GM23338 (cell line): ENCODE measurements around the gene ZDHHC18. TPM values are rescaled to one million over a fixed set of nuclear protein-coding genes. Genes with fewer than 3 reads are reported as not detected.

ENCODE experiments used
- ATAC-seq: fragments of 200-7000 bp; cut with Tn5 transposase; 3 replicates; pipeline ENCODE4 v1.9.1; 2020
- DNase-seq: peaks from one replicate; pipeline ENCODE4 v3.0.0-alpha.2; 2015; ENCODE audit warnings: low spot score
- H2AFZ ChIP-seq: fragments of 200-600 bp; sonication (generic); 2 replicates; pipeline ENCODE4 v1.8.0; 2016; ENCODE audit warnings: antibody characterized with exemption, mild to moderate bottlenecking, moderate library complexity
- H3F3A ChIP-seq: fragments of 200-600 bp; sonication (generic); replicated peaks from 2 replicates; pipeline ENCODE4 v1.8.0; 2017; ENCODE audit warnings: antibody characterized with exemption, mixed run types, low read depth
- H3K27ac ChIP-seq: fragments of 200-600 bp; sonication (generic); 2 replicates; pipeline ENCODE4 v1.6.1; 2016; ENCODE audit warnings: low read depth
- H3K27me3 ChIP-seq: fragments of 200-600 bp; sonication (generic); 2 replicates; pipeline ENCODE4 v1.8.0; 2016; ENCODE audit warnings: mild to moderate bottlenecking, mixed run types, moderate library complexity; ENCODE audit not compliant: insufficient read depth
- H3K36me3 ChIP-seq: fragments of 200-600 bp; sonication (generic); 2 replicates; pipeline ENCODE4 v1.8.0; 2016; ENCODE audit warnings: mild to moderate bottlenecking; ENCODE audit not compliant: insufficient read depth
- H3K4me1 ChIP-seq: fragments of 200-600 bp; sonication (generic); 2 replicates; pipeline ENCODE4 v1.8.0; 2016; ENCODE audit warnings: mild to moderate bottlenecking, moderate library complexity; ENCODE audit not compliant: insufficient read depth
- H3K4me2 ChIP-seq: fragments of 200-600 bp; sonication (generic); 2 replicates; pipeline ENCODE4 v1.7.1; 2017; ENCODE audit warnings: mixed run types
- H3K4me3 ChIP-seq: fragments of 200-600 bp; sonication (generic); 2 replicates; pipeline ENCODE4 v1.6.1; 2016; ENCODE audit warnings: mixed run types
- H3K79me2 ChIP-seq: fragments of 200-600 bp; sonication (generic); replicated peaks from 2 replicates; pipeline ENCODE4 v1.8.0; 2017; ENCODE audit warnings: mild to moderate bottlenecking; ENCODE audit not compliant: insufficient read depth
- H3K9me2 ChIP-seq: fragments of 200-600 bp; sonication (generic); 2 replicates; pipeline ENCODE4 v1.8.0; 2017; ENCODE audit not compliant: insufficient read depth
- H4K20me1 ChIP-seq: fragments of 200-600 bp; sonication (generic); replicated peaks from 2 replicates; pipeline ENCODE4 v1.8.0; 2017; ENCODE audit warnings: mild to moderate bottlenecking; ENCODE audit not compliant: insufficient read depth
- H3K27ac Mint-ChIP-seq: 2 replicates; pipeline ENCODE4 v1.8.0; 2020; ENCODE audit warnings: inconsistent platforms, mild to moderate bottlenecking, moderate library complexity, mixed read lengths
- H3K27me3 Mint-ChIP-seq: 3 replicates; pipeline ENCODE4 v1.8.0; 2022; ENCODE audit warnings: low read depth, mild to moderate bottlenecking, moderate library complexity, mixed read lengths, inconsistent platforms; ENCODE audit not compliant: insufficient read depth, poor library complexity
- H3K36me3 Mint-ChIP-seq: 3 replicates; pipeline ENCODE4 v1.8.0; 2021; ENCODE audit warnings: low read depth, mild to moderate bottlenecking, inconsistent platforms, moderate library complexity, mixed read lengths
- H3K4me1 Mint-ChIP-seq: 3 replicates; pipeline ENCODE4 v1.8.0; 2020; ENCODE audit warnings: mild to moderate bottlenecking, inconsistent platforms, mixed read lengths
- H3K4me3 Mint-ChIP-seq: 3 replicates; pipeline ENCODE4 v1.8.0; 2021; ENCODE audit warnings: moderate library complexity, mild to moderate bottlenecking, inconsistent platforms, mixed read lengths
- H3K9me3 Mint-ChIP-seq: 3 replicates; pipeline ENCODE4 v1.8.0; 2020; ENCODE audit warnings: moderate library complexity, mild to moderate bottlenecking, inconsistent platforms, mixed read lengths
- CREB1 ChIP-seq: fragments of 250-450 bp; sonication (Bioruptor Pico); IDR thresholded peaks from 2 replicates; pipeline ENCODE4 v1.5.0; 2020; ENCODE audit warnings: low read depth, mild to moderate bottlenecking, moderate library complexity
- CTCF ChIP-seq, 2 experiments: fragments of 200-600 bp in 1 of 2; sonication (generic) in 1 of 2; conservative IDR thresholded peaks; 2 replicates each; pipeline versions ENCODE4 v1.5.1 to v1.6.1; 2016 to 2017; ENCODE audit warnings: antibody characterized with exemption in 2 of 2, low read depth in 2 of 2, mild to moderate bottlenecking in 2 of 2, moderate library complexity in 1 of 2
- EZH2 ChIP-seq: fragments of 200-600 bp; sonication (generic); IDR thresholded peaks from one replicate; pipeline ENCODE4 v1.8.0; 2017; ENCODE audit warnings: antibody characterized with exemption, mild to moderate bottlenecking, low read depth; ENCODE audit not compliant: unreplicated experiment
- EZH2phosphoT487 ChIP-seq: fragments of 200-600 bp; sonication (generic); IDR thresholded peaks from one replicate; pipeline ENCODE4 v1.8.1; 2018; ENCODE audit warnings: antibody characterized with exemption; ENCODE audit not compliant: unreplicated experiment
- POLR2AphosphoS5 ChIP-seq: IDR thresholded peaks from 2 replicates; pipeline ENCODE4 v1.6.1; 2016; ENCODE audit warnings: antibody characterized with exemption, low read depth
- STAT1 ChIP-seq: IDR thresholded peaks from one replicate; pipeline ENCODE4 v1.6.1; 2016; ENCODE audit warnings: antibody characterized with exemption; ENCODE audit not compliant: unreplicated experiment
- ZNF114 ChIP-seq: fragments of 250-450 bp; sonication (Bioruptor Pico); IDR thresholded peaks from 2 replicates; pipeline ENCODE4 v1.5.0; 2020; ENCODE audit warnings: mild to moderate bottlenecking, moderate library complexity
- ZNF331 ChIP-seq: fragments of 250-450 bp; sonication (Bioruptor Pico); IDR thresholded peaks from 2 replicates; pipeline ENCODE4 v1.5.0; 2020; ENCODE audit warnings: low read depth, mild to moderate bottlenecking, moderate library complexity
- ZNF462 ChIP-seq: fragments of 250-450 bp; sonication (Bioruptor Pico); IDR thresholded peaks from 2 replicates; pipeline ENCODE4 v1.5.0; 2020; ENCODE audit warnings: mild to moderate bottlenecking, moderate library complexity
- polyA plus RNA-seq: library from polyadenylated mRNA; unstranded; fragments of >200 nt; fragmentation: Nextera tagmentation; extraction: Ambion mirVana; gene quantifications from 2 replicates; pipeline ENCODE4 v1.2.1, GENCODE V29; 2016
- total RNA-seq: library from RNA; depleted of rRNA; stranded (reverse); fragments of >200 nt; shearing (Covaris generic); gene quantifications from 2 replicates; pipeline ENCODE4 v1.2.3, GENCODE V29; 2014
- TF ChIP-seq, protein P1 (sequence below): IDR thresholded peaks from one replicate; pipeline ENCODE4 v1.6.1; 2018; ENCODE audit warnings: antibody characterized with exemption; ENCODE audit not compliant: unreplicated experiment

ZDHHC18 gene
- total and polyA plus RNA-seq, 2 experiments from 2014 or later, result 6.3 to 26.8 TPM

DNA sequence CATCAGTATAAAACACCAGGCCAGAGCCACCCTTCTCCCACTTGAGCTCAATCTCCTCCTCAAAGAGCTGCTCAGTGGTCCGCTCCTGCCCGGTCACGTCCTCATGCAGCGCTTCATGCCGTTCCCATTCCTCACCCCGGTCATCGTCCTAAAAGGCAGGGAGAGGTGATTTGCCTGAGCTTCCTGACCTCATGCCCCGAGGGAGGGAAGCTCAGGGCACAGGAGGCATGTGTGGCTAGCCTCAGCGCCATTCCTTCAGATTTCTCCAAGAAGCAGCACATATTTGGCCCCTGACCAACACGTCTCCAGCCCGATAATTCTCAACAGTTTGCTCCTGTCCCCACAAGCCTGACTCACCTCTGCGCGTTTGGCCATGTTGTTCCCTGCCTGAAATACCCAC is 67.8 kb downstream of the ZDHHC18 start (continued):
- TF ChIP-seq CTCF (conservative IDR thresholded peaks at IDR 0.05; ENCODE audit: low read depth in 2 of 2) (no peak), ZNF331 (CRISPR knock-in tag) (no peak)

GRCh38 chr1:26897351-26897750 is 70.9 kb downstream of the ZDHHC18 start:
- ATAC-seq, result no peak
- no peak for TF ChIP-seq STAT1
- TF ChIP-seq EZH2phosphoT487, result no peak
- TF ChIP-seq EZH2, result no peak
- TF ChIP-seq ZNF114 (CRISPR knock-in tag), result no peak
- TF ChIP-seq CTCF (conservative IDR thresholded peaks at IDR 0.05; ENCODE audit: low read depth in 2 of 2), result no peak
- TF ChIP-seq ZNF462 (CRISPR knock-in tag), result no peak
- TF ChIP-seq CREB1 (CRISPR knock-in tag), result no peak
- TF ChIP-seq, protein P1, sequence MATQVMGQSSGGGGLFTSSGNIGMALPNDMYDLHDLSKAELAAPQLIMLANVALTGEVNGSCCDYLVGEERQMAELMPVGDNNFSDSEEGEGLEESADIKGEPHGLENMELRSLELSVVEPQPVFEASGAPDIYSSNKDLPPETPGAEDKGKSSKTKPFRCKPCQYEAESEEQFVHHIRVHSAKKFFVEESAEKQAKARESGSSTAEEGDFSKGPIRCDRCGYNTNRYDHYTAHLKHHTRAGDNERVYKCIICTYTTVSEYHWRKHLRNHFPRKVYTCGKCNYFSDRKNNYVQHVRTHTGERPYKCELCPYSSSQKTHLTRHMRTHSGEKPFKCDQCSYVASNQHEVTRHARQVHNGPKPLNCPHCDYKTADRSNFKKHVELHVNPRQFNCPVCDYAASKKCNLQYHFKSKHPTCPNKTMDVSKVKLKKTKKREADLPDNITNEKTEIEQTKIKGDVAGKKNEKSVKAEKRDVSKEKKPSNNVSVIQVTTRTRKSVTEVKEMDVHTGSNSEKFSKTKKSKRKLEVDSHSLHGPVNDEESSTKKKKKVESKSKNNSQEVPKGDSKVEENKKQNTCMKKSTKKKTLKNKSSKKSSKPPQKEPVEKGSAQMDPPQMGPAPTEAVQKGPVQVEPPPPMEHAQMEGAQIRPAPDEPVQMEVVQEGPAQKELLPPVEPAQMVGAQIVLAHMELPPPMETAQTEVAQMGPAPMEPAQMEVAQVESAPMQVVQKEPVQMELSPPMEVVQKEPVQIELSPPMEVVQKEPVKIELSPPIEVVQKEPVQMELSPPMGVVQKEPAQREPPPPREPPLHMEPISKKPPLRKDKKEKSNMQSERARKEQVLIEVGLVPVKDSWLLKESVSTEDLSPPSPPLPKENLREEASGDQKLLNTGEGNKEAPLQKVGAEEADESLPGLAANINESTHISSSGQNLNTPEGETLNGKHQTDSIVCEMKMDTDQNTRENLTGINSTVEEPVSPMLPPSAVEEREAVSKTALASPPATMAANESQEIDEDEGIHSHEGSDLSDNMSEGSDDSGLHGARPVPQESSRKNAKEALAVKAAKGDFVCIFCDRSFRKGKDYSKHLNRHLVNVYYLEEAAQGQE, result no peak
- TF ChIP-seq POLR2AphosphoS5, result no peak

More at GRCh38 chr1:26897351-26897750, 70.9 kb downstream of the ZDHHC18 start:
- H3K27me3 ChIP-seq, result no peaks in the 10 kb centered on the region
- no peak overlapping the region for H3K4me3 ChIP-seq
- Mint-ChIP-seq H3K36me3 (peaks cover 35% of the 10 kb centered on the region), H3K9me3 (no peaks in the 10 kb centered on the region), H3K27me3 (peaks cover 5% of the 10 kb centered on the region), H3K4me1 (peaks cover 8% of the 10 kb centered on the region), H3K4me3 (no peak overlapping the region), H3K27ac (no peak overlapping the region)
- no peak overlapping the region for H3K27ac ChIP-seq
- no peak overlapping the region for H2AFZ ChIP-seq
- no peaks in the 10 kb centered on the region; the same call in 1 of the 2 replicates for H4K20me1 ChIP-seq
- H3F3A ChIP-seq, result 0 out of 2 replicates have a peak, but pooled peaks cover 5% of the 10 kb centered on the region
- H3K9me2 ChIP-seq, result no peaks in the 10 kb centered on the region
- no peak for DNase-seq
- H3K4me2 ChIP-seq, result no peak overlapping the region
- H3K4me1 ChIP-seq, result peaks cover 7% of the 10 kb centered on the region
- H3K36me3 ChIP-seq, result peaks cover 13% of the 10 kb centered on the region
- peaks cover 27% of the 10 kb centered on the region for H3K79me2 ChIP-seq
